Prostate gland (tissue), 2 donors: ENCODE measurements around the gene ABHD10. TPM values are rescaled to one million over a fixed set of nuclear protein-coding genes. Genes with fewer than 3 reads are reported as not detected.

Experiments used
- DNase-seq: peaks from one replicate; pipeline ENCODE4 v3.0.0-alpha.2; 2019; ENCODE audit warnings: low spot score
- H3K27ac ChIP-seq, 2 donors: fragments of 200-600 bp; sonication (generic); 2 replicates each; pipeline ENCODE4 v1.5.1; 2017 to 2019
- H3K27me3 ChIP-seq: fragments of 200-600 bp; sonication (generic); replicated peaks from 2 replicates; pipeline ENCODE4 v1.5.1; 2019; ENCODE audit not compliant: insufficient read depth
- H3K36me3 ChIP-seq, 2 donors: fragments of 200-600 bp; sonication (generic); 1 replicate in 1 of 2; 2 replicates in 1 of 2; pipeline versions ENCODE4 v1.5.1 to v1.8.1; 2017 to 2019
- H3K4me1 ChIP-seq: fragments of 200-600 bp; sonication (generic); replicated peaks from 2 replicates; pipeline ENCODE4 v1.5.1; 2019
- H3K4me3 ChIP-seq, 2 donors: fragments of 200-600 bp; sonication (generic); 2 replicates each; pipeline ENCODE4 v1.5.1; 2017 to 2019
- H3K9me3 ChIP-seq: fragments of 200-600 bp; sonication (generic); 2 replicates; pipeline ENCODE4 v1.5.1; 2017
- POLR2A ChIP-seq: fragments of 450-650 bp; IDR thresholded peaks from one replicate; pipeline ENCODE4 v1.6.1; 2016; ENCODE audit warnings: antibody characterized with exemption, mild to moderate bottlenecking
- POLR2AphosphoS5 ChIP-seq: sonication (generic); formaldehyde crosslinking; IDR thresholded peaks from one replicate; pipeline ENCODE4 v1.6.1; 2017; ENCODE audit warnings: antibody characterized with exemption
- WGBS: methylation state at CpG from one replicate; pipeline ENCODE4 v1.1.5; 2018; 5-methylcytosine and 5-hydroxymethylcytosine counted together
- intact Hi-C: fragments of 100-400 bp; cut with DNase I; formaldehyde crosslinking; loops from one replicate; pipeline ENCODE4 v1.14.2; 2022
- total RNA-seq, 2 donors: library from RNA; depleted of rRNA; stranded (reverse); fragments of >200 nt; gene quantifications; one replicate each; pipeline ENCODE4 v1.1.0, GENCODE V29; 2016
- TF ChIP-seq, protein P1 (sequence below), 4 experiments: fragments of 200-600 bp in 2 of 4; fragments of 450-650 bp in 2 of 4; sonication (generic) in 2 of 4; IDR thresholded peaks; 1 replicate in 3 of 4; 2 replicates in 1 of 4; pipeline ENCODE4 v1.5.1; 2016 to 2019; ENCODE audit warnings: antibody characterized with exemption in 4 of 4, mild to moderate bottlenecking in 2 of 4, moderate library complexity in 2 of 4

ABHD10 gene
- total RNA-seq, 2 donors from 2014 or later = 36.3 to 40.1 TPM

DNA sequence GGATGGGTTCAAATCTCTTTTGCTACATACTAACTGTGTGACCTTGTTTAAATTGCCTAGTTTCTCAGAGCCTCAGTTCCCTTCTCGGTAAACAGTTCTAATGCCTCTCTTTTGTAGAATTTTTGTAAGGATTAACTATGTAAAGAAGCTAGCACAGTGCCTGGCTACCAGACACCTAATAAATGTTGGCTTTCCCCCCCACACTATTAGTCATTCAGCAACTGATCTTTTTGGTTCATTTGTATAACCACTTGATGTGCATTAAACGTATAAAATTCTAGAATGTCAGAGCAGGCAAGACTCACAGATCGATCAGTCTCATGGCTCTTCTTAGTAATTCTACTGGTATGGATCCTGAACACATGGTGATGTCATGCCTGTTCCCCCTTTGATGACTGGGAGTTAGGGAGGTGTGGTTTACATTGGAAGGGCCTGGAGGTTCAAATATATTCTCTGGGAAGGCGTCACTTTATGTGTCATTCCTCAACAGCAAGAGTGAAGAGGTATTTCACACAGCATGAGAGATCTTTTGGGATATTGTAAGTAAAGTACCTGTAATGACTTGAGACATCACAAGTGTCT, 26.4 kb downstream of the ABHD10 start:
- WGBS = 72% methylated on average over 4 of the region's 4 CpGs
- no peak overlapping the region for H3K27ac ChIP-seq
- intact Hi-C loops = no loop called here
- H3K4me3 ChIP-seq = no peak overlapping the region
- DNase-seq = no peak
- H3K27me3 ChIP-seq = no peaks in the 10 kb centered on the region
- H3K9me3 ChIP-seq = no peaks in the 10 kb centered on the region
- no peak for TF ChIP-seq POLR2A
- TF ChIP-seq, protein P1, sequence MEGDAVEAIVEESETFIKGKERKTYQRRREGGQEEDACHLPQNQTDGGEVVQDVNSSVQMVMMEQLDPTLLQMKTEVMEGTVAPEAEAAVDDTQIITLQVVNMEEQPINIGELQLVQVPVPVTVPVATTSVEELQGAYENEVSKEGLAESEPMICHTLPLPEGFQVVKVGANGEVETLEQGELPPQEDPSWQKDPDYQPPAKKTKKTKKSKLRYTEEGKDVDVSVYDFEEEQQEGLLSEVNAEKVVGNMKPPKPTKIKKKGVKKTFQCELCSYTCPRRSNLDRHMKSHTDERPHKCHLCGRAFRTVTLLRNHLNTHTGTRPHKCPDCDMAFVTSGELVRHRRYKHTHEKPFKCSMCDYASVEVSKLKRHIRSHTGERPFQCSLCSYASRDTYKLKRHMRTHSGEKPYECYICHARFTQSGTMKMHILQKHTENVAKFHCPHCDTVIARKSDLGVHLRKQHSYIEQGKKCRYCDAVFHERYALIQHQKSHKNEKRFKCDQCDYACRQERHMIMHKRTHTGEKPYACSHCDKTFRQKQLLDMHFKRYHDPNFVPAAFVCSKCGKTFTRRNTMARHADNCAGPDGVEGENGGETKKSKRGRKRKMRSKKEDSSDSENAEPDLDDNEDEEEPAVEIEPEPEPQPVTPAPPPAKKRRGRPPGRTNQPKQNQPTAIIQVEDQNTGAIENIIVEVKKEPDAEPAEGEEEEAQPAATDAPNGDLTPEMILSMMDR (IDR thresholded peaks at IDR 0.05) = no peak
- TF ChIP-seq POLR2AphosphoS5 = no peak
- no peaks in the 10 kb centered on the region for H3K4me1 ChIP-seq
- H3K36me3 ChIP-seq = no peaks in the 10 kb centered on the region

DNA sequence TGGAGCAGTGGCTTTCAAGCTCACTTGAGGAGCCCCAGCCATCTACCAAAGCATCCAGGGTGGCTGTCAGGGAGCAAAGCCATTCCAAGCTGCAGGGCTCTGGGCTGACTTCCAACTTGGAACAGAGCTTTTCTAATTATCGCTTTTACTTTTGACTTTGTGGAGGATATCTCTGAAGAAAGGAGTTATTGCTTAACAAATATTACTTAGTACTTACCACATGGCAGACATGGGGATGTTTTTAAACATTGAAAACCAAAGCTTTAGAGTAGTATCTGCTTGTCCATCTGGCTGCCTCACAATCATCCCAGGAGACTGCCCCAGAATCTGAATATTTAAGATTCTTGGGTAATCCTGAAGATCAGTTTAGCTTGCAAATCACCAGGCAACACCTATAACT, 28.8 kb downstream of the ABHD10 start:
- Histone ChIP-seq H3K27me3 (no peaks in the 10 kb centered on the region), H3K4me3 (no peak overlapping the region), H3K4me1 (no peaks in the 10 kb centered on the region), H3K9me3 (no peaks in the 10 kb centered on the region), H3K27ac (no peak overlapping the region), H3K36me3 (no peaks in the 10 kb centered on the region)
- TF ChIP-seq, protein P1 (IDR thresholded peaks at IDR 0.05) = no peak
- TF ChIP-seq POLR2AphosphoS5 = no peak
- TF ChIP-seq POLR2A = no peak
- WGBS = 19% methylated on average over 1 of the region's 1 CpG
- DNase-seq = no peak
- intact Hi-C loops = no loop called here

DNA sequence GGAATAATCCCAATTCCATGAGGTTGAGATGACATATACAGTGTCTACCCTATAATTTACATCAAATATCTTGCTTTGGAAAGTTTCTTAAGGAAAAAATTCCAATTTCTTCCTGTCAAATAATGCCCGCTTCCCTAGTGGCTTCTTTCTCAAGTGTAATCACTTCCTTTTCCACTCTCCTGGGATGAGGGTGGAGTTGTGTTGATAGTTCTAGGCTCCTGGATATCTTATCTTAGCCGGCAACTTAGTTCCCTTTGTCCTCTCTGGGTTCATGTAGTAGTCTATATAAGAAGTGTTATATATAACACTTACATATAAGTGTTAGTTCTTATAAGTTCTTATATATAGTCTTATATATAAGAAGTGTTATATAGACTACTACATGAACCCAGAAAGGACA, 30.8 kb downstream of the ABHD10 start:
- Histone ChIP-seq H3K27me3 (no peaks in the 10 kb centered on the region), H3K4me1 (no peaks in the 10 kb centered on the region), H3K27ac (no peak overlapping the region), H3K36me3 (no peaks in the 10 kb centered on the region), H3K9me3 (no peaks in the 10 kb centered on the region), H3K4me3 (no peak overlapping the region)
- 94% methylated on average over 2 of the region's 2 CpGs for WGBS
- TF ChIP-seq, protein P1 (IDR thresholded peaks at IDR 0.05) = no peak
- no peak for TF ChIP-seq POLR2A
- no peak for TF ChIP-seq POLR2AphosphoS5
- intact Hi-C loops = no loop called here
- DNase-seq = no peak

DNA sequence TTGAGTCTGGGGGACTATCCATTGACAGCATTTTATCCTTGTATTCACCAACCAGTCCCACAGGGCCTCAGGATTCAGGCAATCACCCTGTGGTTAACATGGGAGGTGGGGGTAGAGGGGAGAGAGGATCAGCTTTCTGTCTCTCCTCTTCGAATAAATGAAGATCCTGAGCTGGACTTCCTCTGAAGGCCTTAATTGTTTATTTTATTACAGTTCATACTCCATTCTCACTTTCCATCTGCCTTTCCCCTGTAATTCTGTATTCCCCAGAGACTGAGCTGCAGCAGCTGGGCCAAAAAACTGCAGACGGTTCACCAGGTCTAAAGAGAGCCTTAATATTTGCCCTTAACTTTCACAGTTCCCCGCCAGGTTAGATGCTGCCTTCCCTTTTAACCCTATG, 31.8 kb downstream of the ABHD10 start:
- DNase-seq = no peak
- Histone ChIP-seq H3K27me3 (no peaks in the 10 kb centered on the region), H3K4me1 (no peaks in the 10 kb centered on the region), H3K27ac (no peak overlapping the region), H3K36me3 (no peaks in the 10 kb centered on the region), H3K4me3 (no peak overlapping the region), H3K9me3 (no peaks in the 10 kb centered on the region)
- intact Hi-C loops = no loop called here
- no peak for TF ChIP-seq POLR2AphosphoS5
- TF ChIP-seq, protein P1 (IDR thresholded peaks at IDR 0.05) = no peak
- TF ChIP-seq POLR2A = no peak
- WGBS = 57% methylated on average over 3 of the region's 3 CpGs

DNA sequence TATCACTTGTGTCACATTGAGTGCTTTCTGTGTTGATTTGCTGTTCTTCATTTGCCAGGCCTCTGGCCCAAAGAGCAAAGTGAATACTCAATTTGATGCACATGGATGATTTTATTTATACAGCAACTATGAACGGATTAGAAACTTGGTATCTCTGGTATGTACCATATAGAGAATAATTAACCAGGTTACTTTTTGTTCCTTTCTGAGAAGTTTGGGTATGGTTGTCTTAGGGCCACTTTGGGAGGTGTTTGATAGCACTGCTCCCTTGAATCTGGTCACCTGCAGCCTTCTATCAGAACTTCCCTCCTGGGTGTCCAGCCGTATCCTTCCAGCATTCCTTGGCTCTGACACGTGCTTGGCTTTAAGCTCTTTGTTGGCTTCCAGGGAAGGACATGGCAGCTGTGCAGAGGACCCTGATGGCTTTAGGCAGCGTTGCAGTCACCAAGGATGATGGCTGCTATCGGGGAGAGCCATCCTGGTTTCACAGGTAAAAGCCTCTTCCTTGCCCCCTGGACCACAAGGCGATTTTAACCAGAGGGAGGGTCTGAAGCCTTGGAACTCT, 32.6 kb downstream of the ABHD10 start:
- TF ChIP-seq, protein P1 (IDR thresholded peaks at IDR 0.05) = no peak
- no peak for TF ChIP-seq POLR2AphosphoS5
- Histone ChIP-seq H3K9me3 (no peaks in the 10 kb centered on the region), H3K27me3 (no peaks in the 10 kb centered on the region), H3K4me3 (no peak overlapping the region), H3K36me3 (no peaks in the 10 kb centered on the region), H3K27ac (no peak overlapping the region), H3K4me1 (no peaks in the 10 kb centered on the region)
- whole genome bisulfite sequencing = 79% methylated on average over 6 of the region's 6 CpGs
- intact Hi-C loops = no loop called here
- no peak for DNase-seq
